OCI-LY3 (cell line): Measurements from ENCODE around the gene R3HDM2.

Experiments used
- H2AFZ ChIP-seq: fragments of 200-600, 300-600 bp; shearing (Covaris generic); 2 replicates; pipeline ENCODE4 v1.6.0; 2014; ENCODE audit warnings: antibody characterized with exemption, low read depth, low read length
- H3K27ac ChIP-seq: fragments of 200-600, 300-600 bp; sonication (generic); 2 replicates; pipeline ENCODE4 v1.5.1; 2014; ENCODE audit warnings: mild to moderate bottlenecking, low read length, moderate library complexity, mixed read lengths
- H3K27me3 ChIP-seq: fragments of 200-600, 300-600 bp; sonication (generic); 2 replicates; pipeline ENCODE4 v1.6.1; 2014; ENCODE audit warnings: low read depth, low read length, mixed read lengths
- H3K36me3 ChIP-seq: fragments of 200-600, 300-600 bp; sonication (generic); replicated peaks from 2 replicates; pipeline ENCODE3; 2014; ENCODE audit warnings: low read depth, low read length, mixed read lengths
- H3K4me1 ChIP-seq: fragments of 300-600, 200-600 bp; sonication (generic); 2 replicates; pipeline ENCODE4 v1.6.1; 2014; ENCODE audit warnings: low read length, mixed read lengths
- H3K4me2 ChIP-seq: fragments of 200-600, 300-600 bp; sonication (generic); 2 replicates; pipeline ENCODE4 v1.6.1; 2014; ENCODE audit warnings: low read length, mixed read lengths
- H3K4me3 ChIP-seq: fragments of 300-600, 200-600 bp; sonication (generic); 2 replicates; pipeline ENCODE4 v1.5.1; 2014; ENCODE audit warnings: antibody characterized with exemption, mild to moderate bottlenecking, low read length, moderate library complexity
- H3K79me2 ChIP-seq: fragments of 300-600, 200-600 bp; shearing (Covaris generic); 2 replicates; pipeline ENCODE4 v1.6.1; 2014; ENCODE audit warnings: mild to moderate bottlenecking, low read length, mixed read lengths
- H3K9ac ChIP-seq: fragments of 300-600, 200-600 bp; shearing (Covaris generic); 2 replicates; pipeline ENCODE4 v1.6.0; 2014; ENCODE audit warnings: mild to moderate bottlenecking, low read length, moderate library complexity
- H3K9me3 ChIP-seq: fragments of 200-600, 300-600 bp; shearing (Covaris generic); 2 replicates; pipeline ENCODE4 v1.6.1; 2014; ENCODE audit warnings: low read length, mixed read lengths; ENCODE audit not compliant: insufficient read depth
- H4K20me1 ChIP-seq: fragments of 200-600, 300-600 bp; sonication (generic); 2 replicates; pipeline ENCODE4 v1.6.1; 2016; ENCODE audit warnings: low read length, mixed read lengths; ENCODE audit not compliant: insufficient read depth
- CTCF ChIP-seq: fragments of 200-600, 300-600 bp; sonication (generic); IDR thresholded peaks from 2 replicates; pipeline ENCODE4 v1.5.1; 2014; ENCODE audit warnings: antibody characterized with exemption, low read length, low read depth
- EZH2phosphoT487 ChIP-seq: fragments of 200-600 bp; shearing (Covaris generic); IDR thresholded peaks from 2 replicates; pipeline ENCODE4 v1.6.1; 2018; ENCODE audit warnings: antibody characterized with exemption, mixed run types, low read depth

R3HDM2 gene

GRCh38 chr12:57397441-57397840 is 33.4 kb downstream of the R3HDM2 start:
- Histone ChIP-seq H3K36me3 (peaks cover 7% of the 10 kb centered on the region), H3K9me3 (no peaks in the 10 kb centered on the region), H3K27ac (no peak overlapping the region), H3K9ac (no peak overlapping the region), H3K4me3 (no peak overlapping the region), H4K20me1 (no peaks in the 10 kb centered on the region), H3K4me2 (no peak overlapping the region), H3K27me3 (no peaks in the 10 kb centered on the region), H2AFZ (no peak overlapping the region), H3K4me1 (no peaks in the 10 kb centered on the region), H3K79me2 (no peaks in the 10 kb centered on the region; the same call in 1 of the 2 replicates)
- no peak for TF ChIP-seq CTCF
- no peak for TF ChIP-seq EZH2phosphoT487

- H3K27ac ChIP-seq = no peak overlapping the region
- no peak overlapping the region for H3K4me2 ChIP-seq
- TF ChIP-seq EZH2phosphoT487 (no peak), CTCF (no peak)
- no peaks in the 10 kb centered on the region for H3K27me3 ChIP-seq
- H2AFZ ChIP-seq = no peak overlapping the region
- no peaks in the 10 kb centered on the region for H3K4me1 ChIP-seq
- no peaks in the 10 kb centered on the region; the same call in 1 of the 2 replicates for H3K79me2 ChIP-seq
- no peaks in the 10 kb centered on the region for H4K20me1 ChIP-seq
- no peaks in the 10 kb centered on the region for H3K9me3 ChIP-seq
- H3K9ac ChIP-seq = no peak overlapping the region
- no peak overlapping the region for H3K4me3 ChIP-seq
- peaks cover 7% of the 10 kb centered on the region for H3K36me3 ChIP-seq
Observed at GRCh38 chr12:57395121-57395520, 35.7 kb downstream of the R3HDM2 start.

GRCh38 chr12:57390174-57390573 is 40.7 kb downstream of the R3HDM2 start:
- no peak overlapping the region for H3K4me3 ChIP-seq
- H3K36me3 ChIP-seq = peaks cover 7% of the 10 kb centered on the region
- no peaks in the 10 kb centered on the region for H3K9me3 ChIP-seq
- H3K27ac ChIP-seq = no peak overlapping the region
- H3K4me2 ChIP-seq = no peak overlapping the region
- H3K9ac ChIP-seq = no peak overlapping the region
- H2AFZ ChIP-seq = no peak overlapping the region
- no peaks in the 10 kb centered on the region for H3K4me1 ChIP-seq
- no peaks in the 10 kb centered on the region for H3K27me3 ChIP-seq
- no peaks in the 10 kb centered on the region for H3K79me2 ChIP-seq
- no peaks in the 10 kb centered on the region for H4K20me1 ChIP-seq
- TF ChIP-seq EZH2phosphoT487 (no peak), CTCF (no peak)

GRCh38 chr12:57389033-57389432 is 41.8 kb downstream of the R3HDM2 start:
- Histone ChIP-seq H2AFZ (no peak overlapping the region), H3K36me3 (peaks cover 4% of the 10 kb centered on the region), H3K4me1 (no peaks in the 10 kb centered on the region), H3K27me3 (no peaks in the 10 kb centered on the region), H3K9me3 (no peaks in the 10 kb centered on the region), H3K9ac (no peak overlapping the region), H4K20me1 (no peaks in the 10 kb centered on the region), H3K79me2 (no peaks in the 10 kb centered on the region), H3K4me3 (no peak overlapping the region), H3K27ac (no peak overlapping the region), H3K4me2 (no peak overlapping the region)
- TF ChIP-seq CTCF = no peak
- TF ChIP-seq EZH2phosphoT487 = no peak
